GM19099 (cell line): Measurements from ENCODE around the gene BCL2L14.

Experiments
- POLR2A ChIP-seq: IDR thresholded peaks from 3 replicates; pipeline ENCODE4 v1.6.1; 2011; ENCODE audit warnings: low read depth; ENCODE audit not compliant: insufficient read length; ENCODE audit errors: extremely low read depth

Gene BCL2L14

GRCh38 chr12:12070674-12071656, at the start of gene BCL2L14:
BCL2L14 (plus strand) TSS chr12:12070939; CDS start chr12:12079306, 8,367 bp downstream.
- TF ChIP-seq POLR2A: no peak

GRCh38 chr12:12022306-12022936, 48.3 kb upstream of the BCL2L14 start:
- no peak for TF ChIP-seq POLR2A

GRCh38 chr12:12023456-12023855, 47.3 kb upstream of the BCL2L14 start:
- TF ChIP-seq POLR2A: no peak

- TF ChIP-seq POLR2A: no peak
Measured at GRCh38 chr12:12024911-12025682, 45.6 kb upstream of the BCL2L14 start.

- TF ChIP-seq POLR2A: no peak
Measured at GRCh38 chr12:12025799-12026386, 44.8 kb upstream of the BCL2L14 start.

GRCh38 chr12:12028668-12029402, 41.9 kb upstream of the BCL2L14 start:
- no peak for TF ChIP-seq POLR2A

- no peak for TF ChIP-seq POLR2A
Measured at GRCh38 chr12:12029653-12030052, 41.1 kb upstream of the BCL2L14 start.

GRCh38 chr12:12032260-12032791, 38.4 kb upstream of the BCL2L14 start:
- no peak for TF ChIP-seq POLR2A

GRCh38 chr12:12032851-12033797, 37.6 kb upstream of the BCL2L14 start:
- TF ChIP-seq POLR2A: no peak

GRCh38 chr12:12033824-12034223, 36.9 kb upstream of the BCL2L14 start:
- no peak for TF ChIP-seq POLR2A

- no peak for TF ChIP-seq POLR2A
Measured at GRCh38 chr12:12034344-12034743, 36.4 kb upstream of the BCL2L14 start.

- no peak for TF ChIP-seq POLR2A
Measured at GRCh38 chr12:12035229-12035628, 35.5 kb upstream of the BCL2L14 start.

- no peak for TF ChIP-seq POLR2A
Measured at GRCh38 chr12:12036901-12037300, 33.8 kb upstream of the BCL2L14 start.
